ENCODE results near the gene MSX1.

- TF ChIP-seq, protein P1, sequence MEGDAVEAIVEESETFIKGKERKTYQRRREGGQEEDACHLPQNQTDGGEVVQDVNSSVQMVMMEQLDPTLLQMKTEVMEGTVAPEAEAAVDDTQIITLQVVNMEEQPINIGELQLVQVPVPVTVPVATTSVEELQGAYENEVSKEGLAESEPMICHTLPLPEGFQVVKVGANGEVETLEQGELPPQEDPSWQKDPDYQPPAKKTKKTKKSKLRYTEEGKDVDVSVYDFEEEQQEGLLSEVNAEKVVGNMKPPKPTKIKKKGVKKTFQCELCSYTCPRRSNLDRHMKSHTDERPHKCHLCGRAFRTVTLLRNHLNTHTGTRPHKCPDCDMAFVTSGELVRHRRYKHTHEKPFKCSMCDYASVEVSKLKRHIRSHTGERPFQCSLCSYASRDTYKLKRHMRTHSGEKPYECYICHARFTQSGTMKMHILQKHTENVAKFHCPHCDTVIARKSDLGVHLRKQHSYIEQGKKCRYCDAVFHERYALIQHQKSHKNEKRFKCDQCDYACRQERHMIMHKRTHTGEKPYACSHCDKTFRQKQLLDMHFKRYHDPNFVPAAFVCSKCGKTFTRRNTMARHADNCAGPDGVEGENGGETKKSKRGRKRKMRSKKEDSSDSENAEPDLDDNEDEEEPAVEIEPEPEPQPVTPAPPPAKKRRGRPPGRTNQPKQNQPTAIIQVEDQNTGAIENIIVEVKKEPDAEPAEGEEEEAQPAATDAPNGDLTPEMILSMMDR (conservative IDR thresholded peaks at IDR 0.05 in 1 of 2, IDR thresholded peaks at IDR 0.05 in 1 of 2; ENCODE audit: extremely low read depth in 1 of 2, insufficient read depth in 1 of 2, low read depth in 1 of 2, low read length in 2 of 2): no peak
- TF ChIP-seq EZH2 (IDR thresholded peaks at IDR 0.05; ENCODE audit: borderline replicate concordance, low read length): no peak
Measured at GRCh38 chr4:4821577-4821976, 37.9 kb upstream of the MSX1 start.
